Suprapubic skin (tissue), 4 donors: ENCODE data around the gene CSF1R. TPM values are rescaled to one million over a fixed set of nuclear protein-coding genes. Genes with fewer than 3 reads are reported as not detected.

Source experiments
- DNase-seq, 2 donors: peaks; one replicate each; pipeline ENCODE4 v3.0.0-alpha.2; 2019; ENCODE audit warnings: low spot score in 2 of 2
- H3K27ac ChIP-seq: fragments of 200-600 bp; sonication (generic); one replicate; pipeline ENCODE4 v1.5.1; 2019
- H3K27me3 ChIP-seq: fragments of 200-600 bp; sonication (generic); one replicate; pipeline ENCODE4 v1.5.1; 2019
- H3K36me3 ChIP-seq: fragments of 200-600 bp; sonication (generic); one replicate; pipeline ENCODE4 v1.5.1; 2019
- H3K4me1 ChIP-seq: fragments of 200-600 bp; sonication (generic); one replicate; pipeline ENCODE4 v1.5.1; 2019
- H3K4me3 ChIP-seq: fragments of 200-600 bp; sonication (generic); one replicate; pipeline ENCODE4 v1.5.1; 2019; ENCODE audit warnings: mild to moderate bottlenecking
- H3K9me3 ChIP-seq: fragments of 200-600 bp; sonication (generic); one replicate; pipeline ENCODE4 v1.5.1; 2019
- CTCF ChIP-seq, 2 donors: fragments of 200-600 bp in 1 of 2; fragments of 450-650 bp in 1 of 2; sonication (generic) in 1 of 2; IDR thresholded peaks; one replicate each; pipeline ENCODE4 v1.5.1; 2016 to 2019; ENCODE audit warnings: antibody characterized with exemption in 2 of 2, mild to moderate bottlenecking in 1 of 2, moderate library complexity in 1 of 2
- EP300 ChIP-seq: sonication (generic); formaldehyde crosslinking; IDR thresholded peaks from one replicate; pipeline ENCODE4 v1.6.1; 2017; ENCODE audit warnings: antibody characterized with exemption
- POLR2A ChIP-seq, 2 donors: fragments of 450-650 bp; IDR thresholded peaks; one replicate each; pipeline ENCODE4 v1.6.1; 2017; ENCODE audit warnings: antibody characterized with exemption in 2 of 2, mild to moderate bottlenecking in 2 of 2, moderate library complexity in 2 of 2
- POLR2AphosphoS5 ChIP-seq, 3 donors: sonication (generic); formaldehyde crosslinking; IDR thresholded peaks; one replicate each; pipeline ENCODE4 v1.6.1; 2017; ENCODE audit warnings: antibody characterized with exemption in 3 of 3
- WGBS: methylation state at CpG from one replicate; pipeline ENCODE4 v1.1.5; 2018; 5-methylcytosine and 5-hydroxymethylcytosine counted together
- total RNA-seq, 4 donors: library from RNA; depleted of rRNA; stranded (reverse); fragments of >200 nt; gene quantifications; one replicate each; pipeline ENCODE4 v1.1.0, GENCODE V29; 2016

CSF1R gene
- total RNA-seq, 4 donors from 2014 or later: 9.9 to 39.7 (median 19.7) TPM

- DNase-seq: peak in 1 of 2 donors; percentile 82
- Histone ChIP-seq H3K27ac (peak overlapping the region; percentile 58), H3K27me3 (no peaks in the 10 kb centered on the region), H3K36me3 (peaks cover under 1% of the 10 kb centered on the region), H3K4me3 (no peak overlapping the region), H3K4me1 (peaks cover 17% of the 10 kb centered on the region), H3K9me3 (no peaks in the 10 kb centered on the region)
- TF ChIP-seq EP300 (no peak), POLR2A (IDR thresholded peaks at IDR 0.05) (no peak), CTCF (IDR thresholded peaks at IDR 0.05) (no peak), POLR2AphosphoS5 (IDR thresholded peaks at IDR 0.05) (no peak)
- 37% methylated on average over 3 of the region's 6 CpGs for WGBS
Measured at GRCh38 chr5:150112201-150113046, 26.1 kb upstream of the CSF1R start.

- 69% methylated on average over 8 of the region's 8 CpGs for WGBS
- Histone ChIP-seq H3K9me3 (no peaks in the 10 kb centered on the region), H3K27me3 (no peaks in the 10 kb centered on the region), H3K36me3 (no peaks in the 10 kb centered on the region), H3K4me1 (peaks cover 21% of the 10 kb centered on the region), H3K4me3 (no peak overlapping the region), H3K27ac (no peak overlapping the region)
- no peak for TF ChIP-seq EP300
- TF ChIP-seq POLR2A (IDR thresholded peaks at IDR 0.05): no peak
- TF ChIP-seq CTCF (IDR thresholded peaks at IDR 0.05): no peak
- no peak for TF ChIP-seq POLR2AphosphoS5 (IDR thresholded peaks at IDR 0.05)
- no peak for DNase-seq
Measured at GRCh38 chr5:150111122-150111521, 24.8 kb upstream of the CSF1R start.

GRCh38 chr5:150109921-150110320 lies 23.6 kb upstream of the CSF1R start:
- H3K36me3 ChIP-seq: no peaks in the 10 kb centered on the region
- DNase-seq: no peak
- no peak overlapping the region for H3K27ac ChIP-seq
- no peaks in the 10 kb centered on the region for H3K9me3 ChIP-seq
- H3K27me3 ChIP-seq: no peaks in the 10 kb centered on the region
- H3K4me1 ChIP-seq: peaks cover 21% of the 10 kb centered on the region
- no peak overlapping the region for H3K4me3 ChIP-seq
- 63% methylated on average over 4 of the region's 4 CpGs for WGBS
- TF ChIP-seq POLR2AphosphoS5 (IDR thresholded peaks at IDR 0.05) (no peak), POLR2A (IDR thresholded peaks at IDR 0.05) (no peak), CTCF (IDR thresholded peaks at IDR 0.05) (no peak), EP300 (no peak)

GRCh38 chr5:150108711-150109514 lies 22.6 kb upstream of the CSF1R start:
- H3K4me3 ChIP-seq: no peak overlapping the region
- no peaks in the 10 kb centered on the region for H3K27me3 ChIP-seq
- H3K36me3 ChIP-seq: no peaks in the 10 kb centered on the region
- H3K4me1 ChIP-seq: peaks cover 21% of the 10 kb centered on the region
- no peak overlapping the region for H3K27ac ChIP-seq
- no peaks in the 10 kb centered on the region for H3K9me3 ChIP-seq
- 84% methylated on average over 8 of the region's 11 CpGs for WGBS
- DNase-seq: no peak
- TF ChIP-seq POLR2A (IDR thresholded peaks at IDR 0.05) (no peak), CTCF (IDR thresholded peaks at IDR 0.05) (no peak), EP300 (no peak), POLR2AphosphoS5 (IDR thresholded peaks at IDR 0.05) (no peak)

GRCh38 chr5:150107909-150108447 lies 21.6 kb upstream of the CSF1R start:
- no peak overlapping the region for H3K27ac ChIP-seq
- TF ChIP-seq POLR2A (IDR thresholded peaks at IDR 0.05) (no peak), POLR2AphosphoS5 (IDR thresholded peaks at IDR 0.05) (no peak), CTCF (IDR thresholded peaks at IDR 0.05) (no peak), EP300 (no peak)
- no peaks in the 10 kb centered on the region for H3K36me3 ChIP-seq
- H3K27me3 ChIP-seq: no peaks in the 10 kb centered on the region
- no peak for DNase-seq
- peaks cover 14% of the 10 kb centered on the region for H3K4me1 ChIP-seq
- WGBS: 50% methylated on average over 4 of the region's 4 CpGs
- H3K4me3 ChIP-seq: no peak overlapping the region
- no peaks in the 10 kb centered on the region for H3K9me3 ChIP-seq
